Prostate gland (tissue), 2 donors: ENCODE data around the gene FBXO42.

Experiments
- CTCF ChIP-seq, 4 experiments: fragments of 200-600 bp in 2 of 4; fragments of 450-650 bp in 2 of 4; sonication (generic) in 2 of 4; IDR thresholded peaks; 1 replicate in 3 of 4; 2 replicates in 1 of 4; pipeline ENCODE4 v1.5.1; 2016 to 2019; ENCODE audit warnings: antibody characterized with exemption in 4 of 4, mild to moderate bottlenecking in 2 of 4, moderate library complexity in 2 of 4
- POLR2A ChIP-seq: fragments of 450-650 bp; IDR thresholded peaks from one replicate; pipeline ENCODE4 v1.6.1; 2016; ENCODE audit warnings: antibody characterized with exemption, mild to moderate bottlenecking
- POLR2AphosphoS5 ChIP-seq: sonication (generic); formaldehyde crosslinking; IDR thresholded peaks from one replicate; pipeline ENCODE4 v1.6.1; 2017; ENCODE audit warnings: antibody characterized with exemption

- TF ChIP-seq CTCF (IDR thresholded peaks at IDR 0.05) = no peak
- no peak for TF ChIP-seq POLR2A
- TF ChIP-seq POLR2AphosphoS5 = no peak
These were observed 76.7 kb downstream of the FBXO42 start for GRCh38 chr1:16275591-16275990.
